NCI-H345 (cell line): ENCODE data around the gene SDC1.

Experiments
- DNase-seq: peaks from one replicate; lab custom pipeline; 2025; lab: John Stamatoyannopoulos, UW

The SDC1 gene

DNA sequence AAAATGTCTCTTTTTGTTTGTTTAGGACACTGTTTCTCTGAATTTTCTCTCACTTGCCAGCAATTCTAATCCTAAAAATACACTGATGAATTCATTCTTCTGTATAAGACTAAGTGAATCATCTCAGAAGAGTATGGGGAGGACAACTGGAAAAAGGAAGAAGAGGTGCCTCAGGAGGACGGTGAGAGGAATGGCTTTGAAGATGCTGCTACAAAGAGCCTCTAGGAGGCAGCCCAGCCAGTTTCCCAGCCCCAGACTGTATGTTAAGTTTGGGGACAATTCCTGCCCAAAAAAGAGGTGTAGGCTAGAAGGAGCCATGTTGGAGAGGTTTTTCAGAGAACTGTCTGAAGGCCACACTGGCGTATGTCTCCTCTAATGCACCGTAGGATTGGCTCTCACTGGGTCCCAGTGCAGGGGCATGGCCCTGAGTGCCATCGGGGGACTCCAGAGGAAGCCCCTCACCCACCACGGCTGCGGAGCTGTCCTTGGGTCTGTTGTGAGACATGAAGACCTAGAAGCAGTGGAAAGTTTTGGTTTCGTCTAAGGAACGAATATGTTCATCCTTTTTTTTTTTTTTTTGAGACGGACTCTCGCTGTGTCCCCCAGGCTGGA, 3.1 kb upstream of the SDC1 start:
- no peak for DNase-seq

DNA sequence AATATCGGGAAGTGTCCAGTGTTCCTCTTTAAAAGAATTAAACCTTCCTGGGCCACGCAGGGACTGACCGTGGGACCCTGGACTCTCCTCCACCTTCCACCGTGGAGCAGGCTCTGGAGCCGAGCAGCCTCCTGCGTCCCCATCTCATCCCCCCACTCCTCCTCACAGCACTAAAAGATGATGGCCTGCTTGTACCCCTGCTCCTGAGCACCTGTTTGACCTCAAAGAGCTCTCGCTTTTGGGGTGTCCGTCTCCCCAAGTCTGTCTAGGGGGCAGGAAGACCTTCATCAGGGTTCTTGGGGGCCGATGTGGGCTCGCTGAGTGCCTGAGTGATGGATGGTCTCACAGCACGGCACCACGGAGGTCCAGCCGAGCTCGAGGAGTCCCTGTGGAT, 1.2 kb upstream of the SDC1 start:
- DNase-seq, result no peak

DNA sequence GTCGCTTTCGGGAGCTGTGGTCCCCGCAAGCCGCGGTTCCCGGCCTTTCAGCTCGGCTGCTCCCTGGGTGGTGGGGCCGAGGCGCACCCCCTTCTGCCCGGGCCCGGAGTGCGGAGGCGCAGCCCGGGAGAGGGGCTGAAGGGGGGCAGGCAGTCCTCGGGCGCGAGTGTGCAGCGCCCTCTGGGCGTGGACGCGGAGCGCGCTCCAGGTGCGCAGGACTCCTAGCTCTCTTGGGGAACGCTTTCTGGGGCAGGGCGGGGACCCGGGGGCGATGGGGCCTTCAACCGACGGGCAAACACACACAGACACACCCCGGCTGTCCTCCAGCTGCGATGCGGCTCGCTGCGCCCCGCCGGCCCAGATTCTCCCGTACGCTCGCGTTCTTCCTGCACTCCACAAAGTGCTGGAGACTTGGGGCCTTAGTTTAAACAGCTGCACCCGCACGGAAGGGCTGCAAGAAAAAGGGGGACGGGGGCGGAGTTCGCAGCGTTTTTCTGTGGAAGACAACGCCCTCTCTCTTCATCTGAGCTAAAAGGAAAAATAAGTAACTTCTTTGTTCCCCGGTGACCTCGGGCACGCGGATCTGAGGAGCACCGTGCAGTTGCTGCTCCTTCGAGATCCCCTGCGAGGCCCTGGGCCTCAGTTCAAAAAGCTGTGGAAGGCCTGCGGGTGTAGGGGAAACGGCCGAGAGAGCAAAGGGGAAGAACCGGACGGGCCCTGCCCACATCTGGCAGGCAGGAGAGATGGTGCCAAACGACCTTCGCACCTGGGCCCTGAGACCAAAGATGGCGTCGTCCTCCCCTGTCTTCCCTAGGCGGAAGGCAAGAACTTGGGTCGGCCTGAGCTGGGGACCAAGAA, 593 bp upstream of the SDC1 start:
- DNase-seq, result peak; percentile 90

DNA sequence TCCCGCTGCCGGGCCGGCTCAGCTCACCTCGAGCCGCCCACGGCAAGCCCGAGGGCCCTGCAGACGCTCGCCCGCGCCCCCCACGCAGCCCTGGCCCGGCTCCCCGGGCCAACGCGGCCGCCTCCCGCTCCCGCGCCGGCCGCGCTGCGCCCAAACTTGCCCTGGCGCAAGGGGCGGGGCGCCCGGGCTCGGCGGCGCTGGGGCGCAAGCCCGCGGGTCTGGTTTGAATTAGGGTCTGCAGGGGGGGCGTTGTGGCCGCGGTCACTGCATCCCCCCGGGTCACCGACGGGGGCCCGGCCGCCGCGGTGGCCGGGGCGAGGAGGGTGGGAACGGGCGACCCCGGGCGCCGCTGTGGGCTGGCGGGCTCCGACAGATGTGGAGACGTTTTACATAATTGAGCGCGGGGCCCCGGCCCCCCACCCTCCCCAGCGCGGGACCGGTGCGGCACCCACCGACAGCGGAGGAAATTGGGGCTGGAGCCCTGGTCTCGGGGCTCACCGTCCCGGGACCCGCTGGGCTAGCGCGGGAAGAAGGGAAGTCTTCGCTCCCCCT, 690 bp downstream of the SDC1 start:
- peak; percentile 59 for DNase-seq

DNA sequence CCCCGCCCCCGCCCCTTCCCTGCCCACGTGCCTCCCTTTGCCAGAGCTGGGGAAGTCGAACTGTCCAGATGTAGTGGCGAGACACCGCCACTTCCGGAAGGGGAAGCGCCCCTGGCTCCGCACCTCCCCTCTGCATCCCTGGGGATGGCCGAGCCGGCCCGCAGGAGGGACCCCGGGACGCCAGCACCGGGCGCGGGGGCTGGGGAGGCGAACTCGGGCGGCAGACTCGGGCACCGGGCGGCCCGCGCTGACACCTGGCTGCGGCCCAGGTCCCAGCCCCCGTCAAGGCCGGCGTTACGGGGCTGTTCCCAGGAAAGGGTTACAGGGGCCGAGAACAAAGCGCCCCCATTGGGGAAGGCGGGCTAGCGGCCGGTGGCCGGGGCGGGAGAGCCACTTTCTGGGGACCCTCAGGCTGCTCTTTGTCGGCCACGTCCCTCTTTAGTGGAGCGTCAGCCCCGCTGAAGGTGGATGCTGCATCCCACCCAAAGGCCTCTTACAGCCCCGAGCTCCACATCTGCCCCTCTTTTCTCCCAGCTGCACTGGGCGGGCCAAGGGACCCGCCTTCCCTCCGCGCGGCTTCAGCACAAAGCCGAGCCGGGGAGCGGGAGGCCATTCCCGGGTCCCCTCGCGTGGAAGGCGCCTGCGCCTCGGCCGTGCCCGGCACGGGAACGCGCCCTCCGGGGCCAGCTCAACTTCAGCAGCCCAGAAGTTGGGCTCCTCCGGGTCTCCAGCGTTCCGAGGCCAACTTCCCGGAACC, 1.3 kb downstream of the SDC1 start:
- peak; percentile 69 for DNase-seq

DNA sequence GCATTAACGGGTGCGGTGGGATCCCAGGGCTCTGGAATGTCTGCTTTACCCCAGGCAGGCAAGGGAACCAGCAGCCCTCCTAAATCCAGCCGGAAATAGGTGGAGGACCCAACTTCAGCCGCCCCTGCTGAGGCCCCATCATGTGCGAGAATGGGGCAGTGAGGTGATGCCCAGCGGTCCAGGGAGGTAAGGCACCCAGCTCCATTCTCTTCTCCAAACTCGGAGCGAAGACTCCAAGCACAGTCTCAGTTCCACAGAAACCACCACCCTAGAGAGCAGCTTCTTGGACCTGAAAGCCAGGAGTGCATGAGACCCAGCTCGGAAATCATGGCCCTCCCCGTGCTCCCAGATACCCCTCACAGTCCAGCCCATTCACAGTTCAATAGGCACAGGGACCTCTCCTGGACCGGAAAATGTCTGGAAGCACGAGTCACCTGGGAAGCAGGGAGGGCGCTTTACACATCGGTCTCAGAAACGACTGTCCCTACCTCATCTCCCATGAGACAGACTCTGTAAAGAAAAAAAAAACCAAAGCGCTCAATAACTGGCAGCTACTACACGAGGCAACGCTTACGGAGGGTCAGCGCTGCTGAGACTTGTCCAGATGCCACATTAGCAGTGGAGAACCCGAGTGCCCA, 2.0 kb downstream of the SDC1 start:
- peak; percentile 69 for DNase-seq

DNA sequence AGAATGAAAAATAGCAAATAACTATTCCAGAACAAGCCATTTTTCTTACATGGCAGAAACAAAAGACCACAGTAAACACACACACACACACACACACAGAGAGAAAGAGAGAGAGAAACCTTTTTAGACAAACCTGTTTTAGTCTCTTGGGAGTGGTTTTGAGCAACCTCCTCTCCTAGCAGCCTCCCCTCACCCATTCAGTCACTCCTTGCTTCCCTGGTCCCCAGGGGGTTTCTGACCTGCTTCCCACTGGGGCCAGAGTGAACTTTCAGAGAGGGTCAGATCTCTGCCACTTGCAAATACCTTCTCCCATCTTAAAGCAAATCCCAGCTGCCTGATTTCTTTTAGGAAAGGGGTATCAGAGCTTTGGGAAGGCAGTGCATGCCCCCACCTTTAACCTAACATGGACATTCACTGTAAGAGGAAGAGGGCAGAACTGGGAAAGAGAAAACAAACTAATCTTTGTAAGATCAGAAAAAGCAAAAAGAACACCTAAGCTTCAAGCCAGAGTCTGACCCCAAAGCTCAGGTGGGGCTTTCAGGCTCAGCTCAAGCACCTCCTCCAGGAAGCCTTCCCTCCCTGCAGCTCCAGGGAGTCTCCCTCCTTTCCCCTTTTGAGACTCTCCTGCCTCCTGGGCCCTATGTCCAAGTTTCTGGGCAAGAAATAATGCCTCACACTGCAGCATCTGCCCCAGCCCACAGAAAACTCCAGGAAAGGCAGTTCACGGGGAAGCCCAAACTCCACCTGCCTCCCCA, 2.7 kb downstream of the SDC1 start:
- peak; percentile 33 for DNase-seq

DNA sequence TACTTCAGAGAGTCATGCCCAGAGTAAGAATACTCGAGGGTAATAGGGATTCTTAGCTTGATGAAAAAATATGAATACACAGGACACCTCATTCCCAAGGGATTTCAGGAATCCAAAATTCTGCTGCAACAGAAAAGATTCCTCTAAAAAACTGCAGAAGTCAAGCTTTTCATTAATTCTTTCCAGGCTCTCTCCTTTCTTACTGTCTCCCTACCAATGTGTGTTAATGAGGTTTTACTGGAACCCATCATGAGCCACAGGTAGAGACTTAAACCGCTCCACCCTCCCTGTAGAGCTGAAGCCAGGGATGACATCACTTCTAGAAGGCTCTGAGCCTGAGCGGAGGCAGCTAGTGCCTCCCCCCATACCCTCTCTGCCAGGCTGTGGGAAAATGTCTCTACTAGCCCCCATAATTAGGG, 3.4 kb downstream of the SDC1 start:
- no peak for DNase-seq

DNA sequence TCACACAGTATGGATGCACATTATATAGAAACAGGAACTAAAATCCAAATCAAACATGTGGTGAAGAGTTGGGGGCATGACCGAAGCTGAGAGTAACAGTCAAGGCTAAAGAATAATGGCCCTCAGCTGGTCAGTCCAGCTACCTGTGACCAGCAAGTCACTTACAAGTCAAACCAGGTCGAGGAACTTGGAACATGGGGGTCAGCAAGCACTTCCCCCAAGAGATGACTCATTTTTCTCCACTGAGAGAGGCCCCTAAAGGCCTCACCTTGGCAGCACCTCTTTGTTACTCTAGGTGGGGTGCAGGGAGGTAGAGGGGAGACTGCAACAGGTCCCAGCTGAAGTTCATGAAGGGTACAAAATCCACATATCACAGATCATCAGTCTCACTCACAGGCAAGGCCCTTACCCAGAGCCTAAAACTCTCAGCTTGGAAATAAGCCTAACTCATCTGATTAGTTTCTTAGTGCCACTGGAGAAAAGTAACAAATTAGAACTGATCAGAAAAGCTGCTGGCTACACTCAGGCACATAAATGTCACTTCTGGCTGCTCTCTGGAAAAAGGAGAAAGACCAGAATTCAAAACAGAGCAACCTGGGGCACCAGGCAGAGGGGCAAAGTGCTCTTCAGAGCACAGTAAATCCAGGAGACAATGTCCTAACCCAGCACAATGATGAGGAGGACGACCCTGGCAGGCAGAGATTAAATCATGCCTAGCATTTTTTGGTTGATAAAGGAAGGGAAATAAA, 4.0 kb downstream of the SDC1 start:
- no peak for DNase-seq

DNA sequence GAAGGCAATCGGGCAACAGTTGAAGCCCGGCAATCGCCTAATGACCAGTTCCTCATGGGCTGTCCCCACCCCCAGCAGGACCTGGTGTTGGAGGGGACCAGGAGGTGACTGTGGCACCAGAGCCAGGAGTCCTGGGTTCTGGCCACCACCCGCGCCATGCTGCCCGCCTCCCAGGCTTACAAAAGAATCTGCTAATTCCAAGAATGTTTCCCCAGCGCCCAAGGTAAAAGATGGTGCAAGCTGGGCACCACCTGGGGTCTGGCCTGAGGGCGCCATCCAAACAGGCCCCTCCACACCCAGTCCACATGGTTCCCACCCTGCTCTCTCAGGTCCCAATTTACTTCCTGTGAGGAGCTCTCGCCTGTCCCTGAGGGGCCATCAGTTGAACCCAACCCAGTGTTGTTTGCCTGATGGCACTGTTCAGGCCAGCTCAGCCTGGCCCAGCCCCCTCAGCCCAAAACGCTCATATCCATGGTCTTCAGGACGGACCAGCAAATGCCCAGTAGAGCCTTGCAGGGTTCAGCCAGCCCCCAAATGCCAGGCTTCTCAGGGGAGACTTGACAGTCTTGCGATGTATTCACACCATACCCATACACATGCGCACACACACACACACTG, 5.1 kb downstream of the SDC1 start:
- DNase-seq, result no peak

DNA sequence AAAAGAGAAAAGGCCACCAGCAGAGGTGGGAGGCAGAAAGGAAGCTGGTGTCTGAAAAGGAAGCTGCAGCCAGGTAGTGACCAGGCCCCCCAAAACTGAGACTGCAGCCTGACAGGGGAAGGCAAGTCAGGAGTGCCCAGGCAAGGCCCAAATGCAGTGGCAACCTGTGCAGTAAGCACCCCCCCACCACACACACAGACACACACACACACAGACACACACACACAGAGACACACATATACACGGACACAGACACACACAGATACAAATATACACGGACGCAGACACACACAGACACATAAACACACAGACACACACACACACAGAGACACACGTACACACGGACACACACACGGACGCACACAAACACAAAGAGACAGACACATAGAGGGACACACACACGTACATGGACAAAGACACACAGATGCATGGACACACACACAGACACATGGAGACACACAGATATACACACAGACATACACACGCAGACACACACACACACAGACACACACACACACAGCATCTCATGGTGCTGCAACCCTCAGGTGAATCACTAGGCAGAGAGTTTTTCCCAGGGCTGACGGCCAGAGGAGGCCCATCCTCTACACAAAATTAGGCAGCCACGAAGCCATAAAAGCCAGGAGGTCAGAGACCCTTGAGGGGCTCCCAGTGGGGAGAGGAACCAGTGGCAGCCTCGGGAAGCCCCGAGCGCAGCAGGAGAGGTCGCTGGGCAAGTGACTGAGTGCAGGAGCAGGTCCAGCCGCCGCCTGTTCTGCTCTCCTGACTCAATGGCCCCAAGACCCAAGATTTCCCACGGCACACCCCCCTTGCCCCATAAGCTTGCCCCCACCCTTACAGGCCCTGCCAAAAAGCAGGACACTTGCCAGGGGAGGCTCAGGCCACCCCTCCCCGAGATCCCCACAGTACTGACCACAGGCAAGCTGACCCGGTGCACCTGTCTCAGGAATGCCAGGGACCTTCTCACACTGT, 6.3 kb downstream of the SDC1 start:
- DNase-seq, result no peak

DNA sequence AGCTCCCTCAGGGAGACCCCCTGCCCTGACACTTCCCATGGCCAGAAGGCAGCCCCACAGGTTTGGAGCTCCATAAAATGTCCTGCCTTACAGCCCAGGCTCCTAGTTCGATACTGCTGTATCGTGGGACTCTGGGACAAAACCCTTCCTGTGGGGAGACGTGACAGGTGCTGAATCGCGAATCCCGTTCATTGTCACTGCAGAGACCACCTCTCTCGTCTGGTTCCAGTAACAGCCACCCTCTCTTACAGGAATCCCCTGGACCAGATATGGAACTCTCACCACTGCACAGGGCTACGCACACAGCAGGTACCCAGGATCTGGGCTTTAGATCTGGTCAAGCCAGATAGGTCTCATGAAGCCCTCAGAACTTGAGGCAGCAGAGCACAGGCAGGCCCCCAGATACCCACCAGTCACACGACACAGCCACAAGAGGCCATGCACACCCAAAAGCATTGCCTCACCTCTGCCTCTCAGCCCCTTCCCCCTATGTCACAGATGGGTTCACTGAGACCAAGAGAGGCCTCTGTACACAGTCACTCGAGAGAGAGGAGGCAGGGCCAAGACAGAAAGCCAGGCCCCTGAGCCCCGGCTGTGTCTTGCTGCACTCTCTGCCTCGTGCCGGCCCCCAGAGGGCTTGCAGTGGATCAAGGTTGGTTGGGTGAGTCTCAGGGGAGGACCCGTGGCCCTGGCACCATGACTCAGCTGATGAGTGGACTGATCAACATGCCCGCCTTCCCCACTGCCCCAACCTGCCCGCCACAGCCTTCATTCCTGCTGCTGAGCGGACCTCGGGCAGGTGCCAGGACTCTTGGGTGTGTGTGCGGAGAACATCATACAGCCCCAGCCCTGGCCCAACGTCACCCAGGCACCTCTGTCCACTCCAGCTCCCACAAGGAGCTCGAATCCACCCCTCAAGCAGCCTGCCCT, 7.6 kb downstream of the SDC1 start:
- DNase-seq, result no peak

DNA sequence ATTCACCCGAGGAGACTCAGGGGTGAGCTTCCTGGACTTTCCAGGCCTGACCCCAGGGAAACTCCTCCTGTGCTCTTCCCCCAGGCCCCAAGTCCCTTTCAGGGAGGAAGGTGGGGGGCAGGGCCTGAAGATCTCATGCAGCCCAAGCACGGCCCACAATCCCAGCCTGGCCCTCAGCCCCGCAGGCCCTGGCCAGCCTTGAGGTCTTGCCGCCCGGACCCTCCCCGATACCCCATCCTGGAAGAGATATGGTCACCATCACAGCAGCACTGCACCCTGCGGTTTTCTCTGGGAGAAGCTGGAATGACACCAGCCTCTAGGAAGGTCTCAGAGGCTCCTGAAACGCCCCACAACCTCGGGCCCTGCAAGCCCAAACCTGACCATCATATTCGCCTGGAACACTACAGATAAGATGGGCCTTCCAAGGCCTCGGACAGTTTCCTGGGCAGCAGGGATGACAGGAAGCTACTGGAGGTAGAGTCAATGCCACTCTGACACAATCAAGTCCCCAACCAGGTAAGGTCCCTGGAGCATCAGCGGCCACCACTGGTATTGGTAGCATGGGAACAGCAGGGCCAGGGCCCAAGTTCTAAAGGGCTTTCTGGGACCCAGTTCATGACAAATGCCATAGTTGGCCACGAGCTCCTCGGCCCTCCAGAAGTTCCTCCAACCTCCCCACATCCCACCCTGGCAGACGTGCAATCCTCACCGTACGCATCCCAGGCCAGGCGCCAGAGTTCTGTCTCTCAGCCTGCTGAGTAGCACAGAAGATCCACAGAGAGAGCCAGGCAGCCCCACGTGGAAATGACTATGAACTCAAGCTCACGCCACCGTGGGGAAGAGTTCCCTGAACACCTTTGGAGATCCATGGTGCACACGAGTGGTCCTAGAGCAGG, 8.6 kb downstream of the SDC1 start:
- DNase-seq, result no peak

DNA sequence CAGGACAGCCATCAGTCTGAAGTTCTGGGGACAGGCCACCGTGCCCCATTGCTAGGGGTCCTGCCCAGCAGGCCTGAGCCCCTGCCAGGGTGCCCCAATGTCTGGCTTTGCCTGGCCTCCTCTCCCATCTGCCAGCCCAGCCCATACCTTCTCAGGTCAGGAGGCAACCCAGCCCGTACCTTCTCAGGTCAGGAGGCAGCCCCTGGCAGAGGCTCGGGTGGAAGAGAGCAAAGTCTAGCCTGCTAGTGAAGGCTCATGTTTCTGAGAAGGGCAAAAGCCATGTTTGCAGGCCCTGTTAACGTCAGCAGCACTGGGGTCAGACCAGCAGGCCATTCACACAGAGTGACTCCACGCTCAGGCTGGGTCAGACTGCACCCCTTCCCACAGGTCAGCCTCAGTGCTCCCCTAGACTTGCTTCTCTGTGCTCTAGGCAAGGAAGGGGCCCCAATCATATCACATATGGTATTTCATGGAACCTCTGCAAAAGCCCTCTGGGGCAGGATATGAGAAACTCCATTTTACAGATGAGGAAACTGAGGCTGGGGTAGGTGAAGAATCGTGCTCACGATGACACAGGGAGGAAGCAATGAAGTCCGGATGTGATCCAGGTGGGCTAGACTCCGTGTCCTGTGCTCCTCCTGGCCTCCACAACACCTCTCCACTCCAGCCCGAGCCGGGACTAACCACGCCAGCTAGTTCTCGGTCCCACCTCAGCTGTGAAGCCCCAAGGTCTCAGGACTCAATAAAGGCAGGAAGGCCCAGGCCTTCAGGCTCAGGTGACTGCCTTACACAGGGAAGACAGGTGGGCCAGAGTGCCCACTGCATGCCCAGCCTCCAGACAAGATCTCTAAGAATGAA, 9.5 kb downstream of the SDC1 start:
- no peak for DNase-seq

DNA sequence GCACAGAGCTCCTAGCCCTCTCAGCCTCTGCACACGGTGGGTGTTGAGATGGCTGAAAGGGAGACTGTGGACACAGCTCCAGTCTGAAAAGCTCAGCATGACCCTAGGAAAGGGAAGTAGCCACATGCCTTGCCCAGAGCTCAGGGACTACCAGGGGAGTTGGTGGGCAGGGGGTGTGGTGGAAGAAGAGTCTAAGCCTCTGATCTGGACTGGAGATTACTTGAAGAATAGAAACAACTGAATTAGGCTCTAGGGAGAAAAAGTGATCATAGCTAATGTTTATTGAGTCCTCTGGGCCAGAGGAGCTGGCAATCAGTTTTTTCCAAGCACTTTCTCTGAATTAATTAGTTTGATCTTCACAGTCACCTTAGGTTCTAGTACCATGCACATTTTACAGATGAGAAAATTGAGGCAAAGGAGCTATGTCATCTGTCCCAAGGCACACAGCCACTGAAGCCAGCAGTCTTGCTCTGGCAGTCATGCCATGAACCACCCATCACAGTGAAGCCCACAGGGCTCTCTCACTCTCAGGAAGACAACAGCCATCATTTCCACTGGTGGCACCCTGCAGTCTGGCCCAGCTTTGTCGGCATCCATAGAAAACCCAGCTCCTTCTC, 10.3 kb downstream of the SDC1 start:
- DNase-seq, result no peak
